Kidney (tissue), 14 donors: ENCODE data around the gene CRMP1. TPM values are rescaled to one million over a fixed set of nuclear protein-coding genes. Genes with fewer than 3 reads are reported as not detected.

Source experiments
- DNase-seq, 5 donors: peaks; one replicate each; pipeline ENCODE4 v3.0.0-alpha.2; 2013 to 2020
- FAIRE-seq: peaks from 2 replicates; lab custom pipeline; 2012; peaks lifted over from hg19 to GRCh38; lab: Jason Lieb, UNC
- H3K27ac ChIP-seq, 2 donors: one replicate each; pipeline ENCODE4 v1.7.0; 2013; ENCODE audit warnings: low read depth in 2 of 2, low read length in 2 of 2, inconsistent platforms in 1 of 2
- H3K27me3 ChIP-seq: one replicate; pipeline ENCODE4 v1.7.1; 2013; ENCODE audit warnings: low read length, inconsistent platforms; ENCODE audit not compliant: control insufficient read depth, insufficient read depth
- H3K36me3 ChIP-seq, 3 donors: one replicate each; pipeline versions ENCODE4 v1.7.0 to v1.7.1; 2013; ENCODE audit warnings: low read length in 3 of 3, control low read depth in 1 of 3, inconsistent platforms in 1 of 3; ENCODE audit not compliant: insufficient read depth in 3 of 3, control insufficient read depth in 2 of 3
- H3K4me1 ChIP-seq, 3 donors: one replicate each; pipeline versions ENCODE4 v1.7.0 to v1.7.1; 2013; ENCODE audit warnings: low read length in 3 of 3, inconsistent platforms in 1 of 3, low read depth in 1 of 3; ENCODE audit not compliant: control insufficient read depth in 2 of 3, insufficient read depth in 2 of 3
- H3K4me3 ChIP-seq, 3 donors: one replicate each; pipeline versions ENCODE4 v1.7.0 to v1.8.1; 2013; ENCODE audit warnings: low read length in 3 of 3, control low read depth in 1 of 3, inconsistent platforms in 1 of 3
- H3K9ac ChIP-seq, 3 donors: one replicate each; pipeline versions ENCODE4 v1.7.0 to v1.7.1; 2013; ENCODE audit warnings: low read length in 3 of 3, control low read depth in 1 of 3, inconsistent platforms in 1 of 3
- H3K9me3 ChIP-seq, 3 donors: one replicate each; pipeline versions ENCODE4 v1.7.0 to v1.7.1; 2013; ENCODE audit warnings: low read length in 3 of 3, control low read depth in 1 of 3, inconsistent platforms in 1 of 3; ENCODE audit not compliant: control insufficient read depth in 2 of 3, insufficient read depth in 1 of 3
- CTCF ChIP-seq: IDR thresholded peaks from 3 replicates; pipeline ENCODE4 v1.5.1; 2012; ENCODE audit warnings: mild to moderate bottlenecking, moderate library complexity, borderline replicate concordance; ENCODE audit not compliant: insufficient read depth; ENCODE audit errors: extremely low read depth
- intact Hi-C: fragments of 100-400 bp; cut with DNase I; formaldehyde crosslinking; loops from one replicate; pipeline ENCODE4 v1.11.1; 2022
- polyA plus RNA-seq: library from polyadenylated mRNA; stranded (reverse); fragments of 350-450 nt; fragmentation: Illumina TruSeq; extraction: RNeasy Lipid Tissue Mini Kit (QIAGEN cat#74804); gene quantifications from one replicate; pipeline ENCODE4 v1.2.3, GENCODE V29; 2014; ENCODE audit warnings: low read depth, low replicate concordance; ENCODE audit not compliant: insufficient read depth
- total RNA-seq: library from RNA; stranded (reverse); fragmentation: NEBNext Ultra II Directional; extraction: Animal tissue kit (Norgen Biotek cat#: 25700); gene quantifications from one replicate; pipeline ENCODE4 v1.2.1, GENCODE V29; 2021
- donor health status: control.
- donor health status: control.
- donor health status: control.
- donor health status: control.
- donor health status: control.
- donor health status: DM: yes; HTN: yes; CAD: no.
- donor health status: Normal renal cell carcinoma (clear cell type).

The CRMP1 gene
- total and polyA plus RNA-seq, 2 donors from 2014 or later = 0.26 to 0.66 TPM

DNA sequence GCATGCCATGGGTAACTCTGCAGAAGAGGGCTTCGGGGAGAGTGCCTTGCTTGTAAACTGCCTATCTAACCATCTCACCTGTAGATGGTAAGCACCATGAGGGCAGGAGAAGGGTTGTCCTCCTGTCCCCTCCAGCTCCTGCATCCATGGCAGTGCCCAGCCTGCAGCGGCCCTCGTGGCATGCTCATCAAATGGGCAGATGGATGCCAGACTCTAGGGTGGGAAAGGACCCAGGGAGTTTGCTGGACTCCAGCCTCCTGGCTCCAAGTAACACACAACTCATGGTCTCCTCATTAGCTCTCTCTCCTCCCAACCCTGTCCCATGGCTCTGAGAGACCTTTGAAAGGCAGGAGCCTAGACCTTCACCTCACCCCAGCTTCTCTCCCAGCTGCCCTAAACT lies 29.7 kb upstream of the CRMP1 start:
- Histone ChIP-seq H3K4me3 (no peak overlapping the region), H3K9ac (no peak overlapping the region), H3K36me3 (no peaks in the 10 kb centered on the region), H3K27me3 (no peaks in the 10 kb centered on the region), H3K4me1 (no peaks in the 10 kb centered on the region), H3K9me3 (no peaks in the 10 kb centered on the region), H3K27ac (no peak overlapping the region)
- no peak for TF ChIP-seq CTCF
- intact Hi-C loops = no loop called here
- FAIRE-seq = no peak
- DNase-seq = peak in 1 of 5 donors; percentile 35

- DNase-seq = peak in 1 of 5 donors; percentile 29
- no peak for FAIRE-seq
- no peak overlapping the region for H3K27ac ChIP-seq
- no peak for TF ChIP-seq CTCF
- intact Hi-C loops = no loop called here
- H3K27me3 ChIP-seq = no peaks in the 10 kb centered on the region
- no peak overlapping the region for H3K9ac ChIP-seq
- no peaks in the 10 kb centered on the region for H3K4me1 ChIP-seq
- no peak overlapping the region for H3K4me3 ChIP-seq
- no peaks in the 10 kb centered on the region for H3K36me3 ChIP-seq
- H3K9me3 ChIP-seq = no peaks in the 10 kb centered on the region
Measured at GRCh38 chr4:5921981-5922380, 29.1 kb upstream of the CRMP1 start.

GRCh38 chr4:5921101-5921980 lies 28.5 kb upstream of the CRMP1 start:
- DNase-seq = peak in 1 of 5 donors; percentile 27
- no peak for FAIRE-seq
- H3K27ac ChIP-seq = no peak overlapping the region
- intact Hi-C loops = no loop called here
- H3K9me3 ChIP-seq = no peaks in the 10 kb centered on the region
- TF ChIP-seq CTCF = no peak
- no peak overlapping the region for H3K9ac ChIP-seq
- no peaks in the 10 kb centered on the region for H3K36me3 ChIP-seq
- no peak overlapping the region for H3K4me3 ChIP-seq
- H3K4me1 ChIP-seq = no peaks in the 10 kb centered on the region
- H3K27me3 ChIP-seq = no peaks in the 10 kb centered on the region
